Thyroid gland (tissue), 4 donors: Measurements from ENCODE around the gene RNF220. TPM values are rescaled to one million over a fixed set of nuclear protein-coding genes. Genes with fewer than 3 reads are reported as not detected.
A peak's percentile ranks its signal among the peaks of the same experiment; 100 is the strongest.

Experiments
- DNase-seq, 2 donors: peaks; one replicate each; pipeline ENCODE4 v3.0.0-alpha.2; 2019
- H3K27ac ChIP-seq, 3 donors: fragments of 200-600 bp; sonication (generic); 1 replicate in 2 of 3; 2 replicates in 1 of 3; pipeline ENCODE4 v1.5.1; 2016 to 2019; ENCODE audit warnings: mild to moderate bottlenecking in 1 of 3, moderate library complexity in 1 of 3
- H3K27me3 ChIP-seq: fragments of 200-600 bp; sonication (generic); one replicate; pipeline ENCODE4 v1.5.1; 2019
- H3K36me3 ChIP-seq, 2 donors: fragments of 200-600 bp; sonication (generic); one replicate each; pipeline ENCODE4 v1.5.1; 2016 to 2019
- H3K4me1 ChIP-seq, 2 donors: fragments of 200-600 bp; sonication (generic); one replicate each; pipeline ENCODE4 v1.5.1; 2017 to 2019
- H3K4me3 ChIP-seq, 3 donors: fragments of 200-600 bp; sonication (generic); replicated peaks in 1 of 3; 1 replicate in 2 of 3; 2 replicates in 1 of 3; pipeline ENCODE4 v1.5.1; 2016; ENCODE audit warnings: mild to moderate bottlenecking in 1 of 3
- H3K9me3 ChIP-seq: fragments of 200-600 bp; sonication (generic); one replicate; pipeline ENCODE4 v1.5.1; 2017
- POLR2A ChIP-seq, 2 donors: fragments of 450-650 bp; IDR thresholded peaks; one replicate each; pipeline ENCODE4 v1.6.1; 2017; ENCODE audit warnings: antibody characterized with exemption in 2 of 2, mild to moderate bottlenecking in 2 of 2, moderate library complexity in 1 of 2
- WGBS, 2 donors: methylation state at CpG; one replicate each; pipeline ENCODE4 v1.1.5; 2017; 5-methylcytosine and 5-hydroxymethylcytosine counted together
- intact Hi-C: fragments of 100-400 bp; cut with DNase I; formaldehyde crosslinking; loops from one replicate; pipeline ENCODE4 v1.15.1; 2023
- total RNA-seq, 4 donors: library from RNA; depleted of rRNA; stranded (reverse); fragments of >200 nt; gene quantifications; one replicate each; pipeline ENCODE4 v1.2.3, GENCODE V29; 2016
- TF ChIP-seq, protein P1 (sequence below), 6 experiments: fragments of 200-600 bp in 3 of 6; fragments of 450-650 bp in 3 of 6; sonication (generic) in 3 of 6; IDR thresholded peaks; one replicate each; pipeline ENCODE4 v1.5.1; 2016 to 2019; ENCODE audit warnings: antibody characterized with exemption in 6 of 6, mild to moderate bottlenecking in 2 of 6, inconsistent platforms in 1 of 6, moderate library complexity in 1 of 6

RNF220 gene
- total RNA-seq, 4 donors from 2014 or later: 88.7 to 117 (median 102) TPM

DNA sequence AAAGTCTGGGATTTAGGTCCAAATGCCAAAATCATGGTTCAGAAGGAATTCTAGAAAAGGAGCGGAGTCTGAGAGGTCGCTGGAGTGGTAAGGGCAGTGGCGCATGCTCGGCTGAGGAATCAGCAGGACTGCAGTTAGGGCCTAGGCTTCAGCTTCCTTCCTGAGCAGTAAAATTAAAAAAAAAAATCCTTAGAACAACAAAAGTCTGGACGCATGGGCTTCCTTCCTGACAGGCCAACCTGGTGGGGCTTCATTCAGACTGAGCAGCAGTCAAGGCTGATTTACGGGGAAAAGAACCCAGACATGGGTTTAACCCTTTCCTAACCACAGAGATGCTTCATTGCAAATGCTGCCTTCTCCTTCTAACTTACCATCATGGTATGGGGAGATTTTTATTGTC is 17.1 kb downstream of the RNF220 start:
- no peaks in the 10 kb centered on the region for H3K36me3 ChIP-seq
- no peak for DNase-seq
- H3K27me3 ChIP-seq: peaks cover 23% of the 10 kb centered on the region
- H3K9me3 ChIP-seq: no peaks in the 10 kb centered on the region
- TF ChIP-seq, protein P1, sequence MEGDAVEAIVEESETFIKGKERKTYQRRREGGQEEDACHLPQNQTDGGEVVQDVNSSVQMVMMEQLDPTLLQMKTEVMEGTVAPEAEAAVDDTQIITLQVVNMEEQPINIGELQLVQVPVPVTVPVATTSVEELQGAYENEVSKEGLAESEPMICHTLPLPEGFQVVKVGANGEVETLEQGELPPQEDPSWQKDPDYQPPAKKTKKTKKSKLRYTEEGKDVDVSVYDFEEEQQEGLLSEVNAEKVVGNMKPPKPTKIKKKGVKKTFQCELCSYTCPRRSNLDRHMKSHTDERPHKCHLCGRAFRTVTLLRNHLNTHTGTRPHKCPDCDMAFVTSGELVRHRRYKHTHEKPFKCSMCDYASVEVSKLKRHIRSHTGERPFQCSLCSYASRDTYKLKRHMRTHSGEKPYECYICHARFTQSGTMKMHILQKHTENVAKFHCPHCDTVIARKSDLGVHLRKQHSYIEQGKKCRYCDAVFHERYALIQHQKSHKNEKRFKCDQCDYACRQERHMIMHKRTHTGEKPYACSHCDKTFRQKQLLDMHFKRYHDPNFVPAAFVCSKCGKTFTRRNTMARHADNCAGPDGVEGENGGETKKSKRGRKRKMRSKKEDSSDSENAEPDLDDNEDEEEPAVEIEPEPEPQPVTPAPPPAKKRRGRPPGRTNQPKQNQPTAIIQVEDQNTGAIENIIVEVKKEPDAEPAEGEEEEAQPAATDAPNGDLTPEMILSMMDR (IDR thresholded peaks at IDR 0.05): no peak
- no peak for TF ChIP-seq POLR2A (IDR thresholded peaks at IDR 0.05)
- H3K4me3 ChIP-seq: no peak overlapping the region
- intact Hi-C loops: no loop called here
- H3K4me1 ChIP-seq: peaks cover 8 to 34% of the 10 kb centered on the region in 2 donors
- H3K27ac ChIP-seq: peak overlapping the region in 1 of 3 donors; percentile 21
- 62 to 63% methylated on average over 6 of the region's 6 CpGs for WGBS, 2 donors

DNA sequence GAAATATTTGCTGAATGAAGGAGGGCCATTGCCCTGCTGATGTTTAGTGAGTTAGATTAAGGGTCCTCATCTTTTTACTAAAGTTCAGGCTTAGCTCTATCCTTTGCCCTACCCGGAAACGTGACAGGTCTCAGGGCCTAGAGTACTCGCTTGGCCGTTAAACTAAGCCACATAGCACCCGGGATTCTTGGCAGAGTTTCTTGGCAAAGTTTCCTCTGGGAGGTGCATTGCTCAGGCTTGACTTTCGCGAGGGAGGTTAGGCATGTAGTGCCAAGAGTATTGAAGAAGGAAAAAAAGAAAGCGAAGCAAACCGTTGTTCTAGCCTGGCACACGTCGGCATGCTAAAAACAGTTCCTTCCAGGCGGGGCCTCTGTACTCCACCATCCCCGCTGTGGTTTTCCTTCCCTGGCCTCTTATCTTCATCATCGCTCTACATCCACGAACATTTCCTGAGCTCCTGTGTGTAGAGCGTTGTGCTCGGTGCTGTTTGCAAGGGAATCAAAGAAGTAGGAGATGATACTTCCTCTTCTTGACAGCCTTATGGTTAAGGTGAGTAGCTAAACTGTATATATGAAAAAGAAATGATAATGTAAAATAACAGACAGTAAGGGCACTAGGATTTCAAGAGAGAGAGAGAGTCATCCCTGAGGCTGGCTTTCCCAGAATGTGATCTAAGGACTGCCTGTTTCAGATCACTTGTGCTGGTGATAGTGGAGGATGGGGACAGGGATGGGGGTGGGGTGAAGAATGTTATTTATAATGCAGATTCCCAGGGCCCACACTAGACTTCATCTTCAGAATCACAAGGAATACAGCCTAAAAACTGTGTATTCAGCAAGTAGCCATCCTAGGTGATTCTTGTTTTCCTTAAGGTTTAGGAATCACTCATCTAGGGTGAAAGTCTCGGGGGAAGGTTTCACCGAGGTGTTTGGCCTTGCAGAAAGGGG is 18.8 kb downstream of the RNF220 start:
- intact Hi-C loops: no loop called here
- TF ChIP-seq, protein P1 (IDR thresholded peaks at IDR 0.05): no peak
- TF ChIP-seq POLR2A (IDR thresholded peaks at IDR 0.05): no peak
- Histone ChIP-seq H3K4me3 (no peak overlapping the region), H3K27me3 (peaks cover 11% of the 10 kb centered on the region), H3K36me3 (no peaks in the 10 kb centered on the region), H3K27ac (peak overlapping the region in 1 of 3 donors; percentile 10), H3K9me3 (no peaks in the 10 kb centered on the region), H3K4me1 (peaks cover 3 to 21% of the 10 kb centered on the region in 2 donors)
- peak; percentile 91 for DNase-seq
- WGBS, 2 donors: 12 to 14% methylated on average over 19 of the region's 19 CpGs

DNA sequence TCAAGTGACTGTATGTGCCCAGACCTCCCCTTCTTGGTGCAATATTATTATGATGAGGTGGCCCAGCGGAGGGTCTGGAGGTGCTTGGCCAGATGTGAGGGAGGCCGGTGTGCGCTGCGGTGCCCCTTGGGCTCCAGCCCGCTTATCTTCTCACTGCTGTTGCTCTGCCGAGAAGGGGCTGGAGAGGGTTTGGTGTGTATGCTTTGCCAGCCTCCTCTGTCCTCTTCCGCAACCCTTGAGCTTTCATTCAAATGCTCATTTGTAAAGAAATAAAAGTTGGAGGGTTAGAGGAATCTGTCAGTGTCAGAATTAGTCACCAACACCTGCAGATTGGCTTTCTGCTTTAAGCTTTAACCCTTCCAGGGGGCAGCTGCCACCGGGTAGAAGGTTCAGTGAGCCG is 19.7 kb downstream of the RNF220 start:
- Histone ChIP-seq H3K27ac (no peak overlapping the region), H3K4me3 (no peak overlapping the region), H3K9me3 (no peaks in the 10 kb centered on the region), H3K27me3 (peaks cover 4% of the 10 kb centered on the region), H3K36me3 (no peaks in the 10 kb centered on the region), H3K4me1 (peaks cover 3 to 21% of the 10 kb centered on the region in 2 donors)
- WGBS, 2 donors: 77 to 80% methylated on average over 8 to 9 of the region's 9 CpGs
- intact Hi-C loops: no loop called here
- DNase-seq: no peak
- no peak for TF ChIP-seq POLR2A (IDR thresholded peaks at IDR 0.05)
- TF ChIP-seq, protein P1 (IDR thresholded peaks at IDR 0.05): no peak

DNA sequence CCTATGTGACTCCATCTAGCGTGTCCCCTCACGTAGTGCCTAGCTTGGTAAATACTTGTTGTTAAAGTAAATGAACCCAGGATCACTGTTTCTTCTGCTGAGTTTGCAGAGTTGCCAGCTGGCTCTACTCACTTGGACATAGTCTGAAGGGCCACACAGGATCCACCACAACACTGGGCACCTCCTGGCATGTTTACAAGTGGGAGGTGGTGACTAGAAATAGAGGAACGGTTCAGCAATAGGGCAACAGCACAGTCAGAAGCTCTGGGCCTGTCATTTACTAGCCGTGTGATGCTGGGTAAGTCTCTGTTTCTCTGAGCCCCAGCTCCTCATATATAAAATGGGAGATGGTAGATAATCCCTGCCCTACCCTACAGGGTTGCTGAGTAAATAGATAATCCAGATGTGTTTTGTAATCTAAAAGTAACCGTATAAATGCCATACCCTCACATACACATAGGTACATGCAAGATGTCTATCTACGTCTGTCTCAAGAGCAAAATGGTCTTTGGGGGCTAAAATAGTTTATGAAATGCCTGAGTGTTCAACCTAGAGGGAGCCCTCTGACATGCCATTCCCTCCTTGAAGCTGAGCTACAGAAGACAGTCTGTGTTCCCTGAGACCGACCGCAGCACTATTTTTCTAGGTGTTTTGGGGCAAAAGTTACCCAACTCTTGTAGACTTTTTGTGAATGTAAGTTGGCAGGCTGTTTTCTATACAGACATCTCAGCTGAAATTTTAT is 20.5 kb downstream of the RNF220 start:
- Histone ChIP-seq H3K27ac (no peak overlapping the region), H3K27me3 (peaks cover 4% of the 10 kb centered on the region), H3K36me3 (no peaks in the 10 kb centered on the region), H3K4me3 (no peak overlapping the region), H3K4me1 (peaks cover 3 to 21% of the 10 kb centered on the region in 2 donors), H3K9me3 (no peaks in the 10 kb centered on the region)
- WGBS, 2 donors: 70 to 78% methylated on average over 7 to 8 of the region's 8 CpGs
- no peak for TF ChIP-seq POLR2A (IDR thresholded peaks at IDR 0.05)
- TF ChIP-seq, protein P1 (IDR thresholded peaks at IDR 0.05): no peak
- no peak for DNase-seq
- intact Hi-C loops: no loop called here
